K562 (cell line): ENCODE results near the gene COMMD10. TPM values are rescaled to one million over a fixed set of nuclear protein-coding genes. Genes with fewer than 3 reads are reported as not detected.

Experiments used
- HEY1 ChIP-seq: fragments of 250-450 bp; sonication (Bioruptor Pico); IDR thresholded peaks from 2 replicates; pipeline ENCODE4 v1.5.0; 2020; ENCODE audit warnings: mild to moderate bottlenecking, moderate library complexity, borderline replicate concordance
- MXI1 ChIP-seq: IDR thresholded peaks from 2 replicates; pipeline ENCODE4 v1.6.1; 2011; ENCODE audit warnings: low read depth, mild to moderate bottlenecking, improper control_type of control experiment, low read length
- NFXL1 ChIP-seq: fragments of 450-650 bp; formaldehyde crosslinking; IDR thresholded peaks from 2 replicates; pipeline ENCODE4 v1.4.0; 2021; ENCODE audit warnings: mild to moderate bottlenecking
- RB1 ChIP-seq: fragments of 450-650 bp; IDR thresholded peaks from 2 replicates; pipeline ENCODE4 v1.6.1; 2017; ENCODE audit warnings: low read depth, mild to moderate bottlenecking
- ZNF354B ChIP-seq: fragments of 250-450 bp; sonication (Bioruptor Pico); IDR thresholded peaks from 2 replicates; pipeline ENCODE4 v1.4.0; 2020
- ZNF431 ChIP-seq: sonication (generic); formaldehyde crosslinking; IDR thresholded peaks from 2 replicates; pipeline ENCODE4 v1.8.0; 2022; ENCODE audit warnings: mild to moderate bottlenecking, missing genetic modification reagents
- polyA plus RNA-seq, 8 experiments: library from polyadenylated mRNA; depleted of rRNA in 4 of 8; stranded (reverse) in 5 of 8; unstranded in 3 of 8; fragments of >200 nt; fragmentation: Nextera tagmentation in 2 of 8; fragmentation: Illumina TruSeq in 1 of 8; extraction: Ambion mirVana in 2 of 8; extraction: Trizol in 1 of 8; gene quantifications; 2 replicates each; pipeline versions ENCODE4 v1.2.1 to v1.2.3, GENCODE V29; 2011 to 2014; ENCODE audit warnings: inconsistent platforms in 1 of 8, missing spikeins in 1 of 8
- total RNA-seq, 7 experiments: library from RNA; depleted of rRNA in 6 of 7; stranded (reverse); fragments of >200 nt in 6 of 7; fragmentation: Illumina TruSeq in 2 of 7; extraction: Trizol in 2 of 7; gene quantifications; 2 replicates each; pipeline versions ENCODE4 v1.2.1 to v1.2.3, GENCODE V29; 2011 to 2021; ENCODE audit warnings: low replicate concordance in 1 of 7
- TF ChIP-seq, protein P1 (sequence below), 2 experiments: fragments of 450-650 bp in 1 of 2; sonication (generic) in 1 of 2; formaldehyde crosslinking in 1 of 2; IDR thresholded peaks; 2 replicates each; pipeline versions ENCODE4 v1.7.1 to v1.9.0; 2016 to 2022; ENCODE audit warnings: inconsistent platforms in 1 of 2, mild to moderate bottlenecking in 1 of 2, missing genetic modification reagents in 1 of 2
- TF ChIP-seq, protein P2 (sequence below): sonication (generic); formaldehyde crosslinking; IDR thresholded peaks from 2 replicates; pipeline ENCODE4 v1.8.0; 2023; ENCODE audit warnings: missing genetic modification reagents, mild to moderate bottlenecking, borderline replicate concordance
- TF ChIP-seq, protein P3 (sequence below): fragments of 450-650 bp; IDR thresholded peaks from 2 replicates; pipeline ENCODE4 v1.7.0; 2016; ENCODE audit warnings: borderline replicate concordance

Gene COMMD10
- total and polyA plus RNA-seq, 9 of the 15 experiments (the other 6 are each of a cell fraction or from before 2014, with no cell fraction given) = 17.9 to 101 (median 28.0) TPM

DNA sequence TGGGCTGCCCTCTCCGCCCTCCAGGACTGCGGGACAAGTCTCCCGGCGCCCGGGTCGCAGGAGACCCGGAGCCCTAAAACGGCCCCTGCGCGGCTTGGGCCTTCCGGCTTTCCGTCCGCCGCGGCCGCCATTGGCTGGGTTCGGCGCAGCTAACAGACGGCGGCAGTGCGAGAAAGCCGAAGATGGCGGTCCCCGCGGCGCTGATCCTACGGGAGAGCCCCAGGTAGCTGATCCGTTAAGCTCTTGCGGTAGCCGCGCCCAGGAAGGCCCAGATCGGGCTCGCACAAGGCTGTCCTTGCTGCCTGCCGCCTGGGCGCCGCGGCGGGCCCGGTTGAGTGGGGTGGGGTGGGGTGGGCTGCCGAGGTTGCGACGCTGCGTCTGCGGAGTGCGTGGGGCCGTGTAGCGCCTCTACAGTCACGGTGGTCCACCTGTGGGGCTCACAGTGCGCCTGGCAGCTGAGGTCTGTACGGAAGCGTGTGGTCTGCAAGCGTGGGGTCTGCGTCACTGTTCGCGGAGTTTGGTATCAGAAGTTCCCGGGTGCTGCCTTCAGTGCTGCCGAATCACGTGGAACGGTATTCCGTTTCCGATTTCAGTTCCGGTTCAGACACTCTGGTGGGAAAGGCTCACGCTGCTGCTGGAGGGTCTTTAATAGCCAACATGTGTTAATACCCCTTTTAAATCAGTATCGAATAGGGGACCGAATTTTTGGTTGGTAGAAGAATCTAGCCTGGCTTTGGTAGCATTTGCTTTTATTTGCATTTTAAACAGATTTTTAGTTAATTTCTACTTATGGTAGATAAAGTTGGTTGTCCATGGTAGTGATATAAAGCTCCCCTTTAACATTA is at the start of gene COMMD10 (continued):
- TF ChIP-seq, protein P1, sequence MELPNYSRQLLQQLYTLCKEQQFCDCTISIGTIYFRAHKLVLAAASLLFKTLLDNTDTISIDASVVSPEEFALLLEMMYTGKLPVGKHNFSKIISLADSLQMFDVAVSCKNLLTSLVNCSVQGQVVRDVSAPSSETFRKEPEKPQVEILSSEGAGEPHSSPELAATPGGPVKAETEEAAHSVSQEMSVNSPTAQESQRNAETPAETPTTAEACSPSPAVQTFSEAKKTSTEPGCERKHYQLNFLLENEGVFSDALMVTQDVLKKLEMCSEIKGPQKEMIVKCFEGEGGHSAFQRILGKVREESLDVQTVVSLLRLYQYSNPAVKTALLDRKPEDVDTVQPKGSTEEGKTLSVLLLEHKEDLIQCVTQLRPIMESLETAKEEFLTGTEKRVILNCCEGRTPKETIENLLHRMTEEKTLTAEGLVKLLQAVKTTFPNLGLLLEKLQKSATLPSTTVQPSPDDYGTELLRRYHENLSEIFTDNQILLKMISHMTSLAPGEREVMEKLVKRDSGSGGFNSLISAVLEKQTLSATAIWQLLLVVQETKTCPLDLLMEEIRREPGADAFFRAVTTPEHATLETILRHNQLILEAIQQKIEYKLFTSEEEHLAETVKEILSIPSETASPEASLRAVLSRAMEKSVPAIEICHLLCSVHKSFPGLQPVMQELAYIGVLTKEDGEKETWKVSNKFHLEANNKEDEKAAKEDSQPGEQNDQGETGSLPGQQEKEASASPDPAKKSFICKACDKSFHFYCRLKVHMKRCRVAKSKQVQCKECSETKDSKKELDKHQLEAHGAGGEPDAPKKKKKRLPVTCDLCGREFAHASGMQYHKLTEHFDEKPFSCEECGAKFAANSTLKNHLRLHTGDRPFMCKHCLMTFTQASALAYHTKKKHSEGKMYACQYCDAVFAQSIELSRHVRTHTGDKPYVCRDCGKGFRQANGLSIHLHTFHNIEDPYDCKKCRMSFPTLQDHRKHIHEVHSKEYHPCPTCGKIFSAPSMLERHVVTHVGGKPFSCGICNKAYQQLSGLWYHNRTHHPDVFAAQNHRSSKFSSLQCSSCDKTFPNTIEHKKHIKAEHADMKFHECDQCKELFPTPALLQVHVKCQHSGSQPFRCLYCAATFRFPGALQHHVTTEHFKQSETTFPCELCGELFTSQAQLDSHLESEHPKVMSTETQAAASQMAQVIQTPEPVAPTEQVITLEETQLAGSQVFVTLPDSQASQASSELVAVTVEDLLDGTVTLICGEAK (IDR thresholded peaks at IDR 0.05) = peak; percentile 79
- TF ChIP-seq, protein P1 (CRISPR knock-in tag; IDR thresholded peaks at IDR 0.05) = no peak
- no peak for TF ChIP-seq ZNF431 (CRISPR knock-in tag)
- TF ChIP-seq ZNF354B (CRISPR knock-in tag) = no peak
- TF ChIP-seq, protein P2, sequence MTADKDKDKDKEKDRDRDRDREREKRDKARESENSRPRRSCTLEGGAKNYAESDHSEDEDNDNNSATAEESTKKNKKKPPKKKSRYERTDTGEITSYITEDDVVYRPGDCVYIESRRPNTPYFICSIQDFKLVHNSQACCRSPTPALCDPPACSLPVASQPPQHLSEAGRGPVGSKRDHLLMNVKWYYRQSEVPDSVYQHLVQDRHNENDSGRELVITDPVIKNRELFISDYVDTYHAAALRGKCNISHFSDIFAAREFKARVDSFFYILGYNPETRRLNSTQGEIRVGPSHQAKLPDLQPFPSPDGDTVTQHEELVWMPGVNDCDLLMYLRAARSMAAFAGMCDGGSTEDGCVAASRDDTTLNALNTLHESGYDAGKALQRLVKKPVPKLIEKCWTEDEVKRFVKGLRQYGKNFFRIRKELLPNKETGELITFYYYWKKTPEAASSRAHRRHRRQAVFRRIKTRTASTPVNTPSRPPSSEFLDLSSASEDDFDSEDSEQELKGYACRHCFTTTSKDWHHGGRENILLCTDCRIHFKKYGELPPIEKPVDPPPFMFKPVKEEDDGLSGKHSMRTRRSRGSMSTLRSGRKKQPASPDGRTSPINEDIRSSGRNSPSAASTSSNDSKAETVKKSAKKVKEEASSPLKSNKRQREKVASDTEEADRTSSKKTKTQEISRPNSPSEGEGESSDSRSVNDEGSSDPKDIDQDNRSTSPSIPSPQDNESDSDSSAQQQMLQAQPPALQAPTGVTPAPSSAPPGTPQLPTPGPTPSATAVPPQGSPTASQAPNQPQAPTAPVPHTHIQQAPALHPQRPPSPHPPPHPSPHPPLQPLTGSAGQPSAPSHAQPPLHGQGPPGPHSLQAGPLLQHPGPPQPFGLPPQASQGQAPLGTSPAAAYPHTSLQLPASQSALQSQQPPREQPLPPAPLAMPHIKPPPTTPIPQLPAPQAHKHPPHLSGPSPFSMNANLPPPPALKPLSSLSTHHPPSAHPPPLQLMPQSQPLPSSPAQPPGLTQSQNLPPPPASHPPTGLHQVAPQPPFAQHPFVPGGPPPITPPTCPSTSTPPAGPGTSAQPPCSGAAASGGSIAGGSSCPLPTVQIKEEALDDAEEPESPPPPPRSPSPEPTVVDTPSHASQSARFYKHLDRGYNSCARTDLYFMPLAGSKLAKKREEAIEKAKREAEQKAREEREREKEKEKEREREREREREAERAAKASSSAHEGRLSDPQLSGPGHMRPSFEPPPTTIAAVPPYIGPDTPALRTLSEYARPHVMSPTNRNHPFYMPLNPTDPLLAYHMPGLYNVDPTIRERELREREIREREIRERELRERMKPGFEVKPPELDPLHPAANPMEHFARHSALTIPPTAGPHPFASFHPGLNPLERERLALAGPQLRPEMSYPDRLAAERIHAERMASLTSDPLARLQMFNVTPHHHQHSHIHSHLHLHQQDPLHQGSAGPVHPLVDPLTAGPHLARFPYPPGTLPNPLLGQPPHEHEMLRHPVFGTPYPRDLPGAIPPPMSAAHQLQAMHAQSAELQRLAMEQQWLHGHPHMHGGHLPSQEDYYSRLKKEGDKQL (CRISPR knock-in tag) = no peak
- TF ChIP-seq MXI1 = peak; percentile 63; the same call in 1 of the 2 replicates
- TF ChIP-seq, protein P3, sequence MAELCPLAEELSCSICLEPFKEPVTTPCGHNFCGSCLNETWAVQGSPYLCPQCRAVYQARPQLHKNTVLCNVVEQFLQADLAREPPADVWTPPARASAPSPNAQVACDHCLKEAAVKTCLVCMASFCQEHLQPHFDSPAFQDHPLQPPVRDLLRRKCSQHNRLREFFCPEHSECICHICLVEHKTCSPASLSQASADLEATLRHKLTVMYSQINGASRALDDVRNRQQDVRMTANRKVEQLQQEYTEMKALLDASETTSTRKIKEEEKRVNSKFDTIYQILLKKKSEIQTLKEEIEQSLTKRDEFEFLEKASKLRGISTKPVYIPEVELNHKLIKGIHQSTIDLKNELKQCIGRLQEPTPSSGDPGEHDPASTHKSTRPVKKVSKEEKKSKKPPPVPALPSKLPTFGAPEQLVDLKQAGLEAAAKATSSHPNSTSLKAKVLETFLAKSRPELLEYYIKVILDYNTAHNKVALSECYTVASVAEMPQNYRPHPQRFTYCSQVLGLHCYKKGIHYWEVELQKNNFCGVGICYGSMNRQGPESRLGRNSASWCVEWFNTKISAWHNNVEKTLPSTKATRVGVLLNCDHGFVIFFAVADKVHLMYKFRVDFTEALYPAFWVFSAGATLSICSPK = no peak
- 0 out of 2 replicates have a peak, but pooled peaks have one; percentile 20 for TF ChIP-seq RB1
- TF ChIP-seq HEY1 (CRISPR knock-in tag) = no peak
- TF ChIP-seq NFXL1 (CRISPR knock-in tag) = no peak
